ELR (cell line): Measurements from ENCODE around the gene ARL17B.
A peak's percentile ranks its signal among the peaks of the same experiment; 100 is the strongest.
"Not testable (repeated sequence)": the region's sequence is repeated elsewhere in the genome, so short reads cannot be mapped to it uniquely, and the experiment has no call there.

ENCODE experiments used
- DNase-seq: peaks from one replicate; pipeline ENCODE4 v3.0.0-alpha.2; 2015; ENCODE audit warnings: low read depth

ARL17B gene

DNA sequence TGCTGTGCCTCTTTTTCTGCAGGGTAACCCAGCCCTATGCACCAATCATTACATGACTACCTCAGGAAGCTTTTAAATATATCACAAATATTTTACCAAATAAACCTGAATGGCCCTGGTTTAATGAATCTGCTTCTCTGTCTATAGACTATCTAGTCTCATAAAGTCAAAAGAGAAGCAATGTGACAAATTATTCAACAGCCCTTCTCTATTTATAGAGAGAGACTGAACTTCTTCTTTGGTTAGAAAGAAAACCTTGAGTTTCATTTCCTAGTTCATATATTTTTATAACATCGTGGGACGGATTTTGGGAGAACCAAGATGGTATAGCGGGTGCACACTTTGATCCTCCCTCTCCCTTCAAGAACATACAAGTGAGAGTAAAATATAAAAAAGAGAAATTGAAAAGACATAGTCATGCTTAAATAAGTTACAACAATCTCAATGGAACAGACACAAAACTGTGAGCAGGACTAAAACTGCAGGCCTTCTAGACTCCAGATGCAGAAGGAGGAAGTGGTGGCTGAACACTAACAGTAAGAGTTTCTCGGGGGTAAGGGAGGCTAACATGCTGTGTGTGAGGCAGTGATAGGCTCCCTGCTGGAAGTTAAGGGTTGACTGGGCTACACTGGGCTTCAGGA is 70.5 kb downstream of the ARL17B start:
- not testable (repeated sequence) for DNase-seq

DNA sequence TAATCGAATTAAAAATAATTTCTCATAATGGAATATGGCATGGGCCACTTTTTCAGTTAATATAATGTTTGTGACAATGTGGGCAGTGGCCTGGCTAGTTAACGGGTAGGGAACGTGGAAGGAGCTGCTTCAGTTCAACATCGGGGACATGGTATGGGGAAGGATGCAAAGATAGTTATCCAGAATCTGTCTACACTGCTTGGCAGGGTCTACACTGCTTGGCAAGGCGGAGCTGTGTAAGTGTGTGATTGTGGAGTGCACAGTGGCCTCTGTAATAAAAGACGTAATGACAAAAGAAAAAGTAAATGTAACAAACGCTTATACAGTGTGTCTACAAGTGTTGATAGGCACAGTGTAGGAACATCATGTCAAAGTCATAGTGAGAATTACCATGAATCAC is 74.0 kb downstream of the ARL17B start:
- not testable (repeated sequence) for DNase-seq

DNA sequence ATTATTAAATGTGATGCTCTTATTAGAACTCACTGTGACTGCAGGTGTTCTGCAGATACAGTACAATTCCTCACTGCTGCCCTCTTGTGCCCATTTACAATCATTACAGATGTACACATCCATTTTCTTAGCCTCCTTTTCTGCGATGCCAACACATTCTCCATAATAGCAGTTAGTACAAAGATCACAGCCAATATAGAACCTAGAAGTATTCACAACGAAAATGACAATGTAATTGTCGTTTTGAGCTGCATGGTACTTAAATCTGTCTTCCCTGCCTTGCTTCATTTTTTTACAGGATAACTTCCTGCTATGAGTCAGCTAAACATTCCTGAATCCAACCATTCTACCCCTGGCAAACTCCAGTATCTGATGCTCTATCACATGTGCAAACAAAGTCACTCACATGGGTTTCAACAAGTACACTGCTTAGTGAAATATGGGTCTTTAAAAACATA is 74.8 kb downstream of the ARL17B start:
- DNase-seq = peak; percentile 92

DNA sequence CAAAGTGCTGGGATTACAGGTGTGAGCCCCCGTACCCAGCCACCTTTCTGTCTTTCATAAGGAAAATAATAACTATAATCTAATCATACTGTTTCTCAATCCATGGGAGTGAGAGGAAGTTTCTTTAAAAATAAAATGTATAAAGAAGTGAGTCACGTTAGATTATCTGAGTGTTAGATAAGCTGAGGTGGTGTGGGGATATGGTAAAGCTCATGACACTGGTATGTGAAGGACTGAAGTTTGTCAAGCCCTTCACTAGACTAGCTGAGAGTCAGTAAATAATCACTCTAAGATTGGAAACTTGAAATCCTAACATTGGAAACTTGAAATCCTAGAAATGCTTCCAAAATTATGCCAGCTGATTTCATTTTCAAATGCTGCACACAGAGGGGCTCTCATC is 76.1 kb downstream of the ARL17B start:
- DNase-seq = peak; percentile 75

DNA sequence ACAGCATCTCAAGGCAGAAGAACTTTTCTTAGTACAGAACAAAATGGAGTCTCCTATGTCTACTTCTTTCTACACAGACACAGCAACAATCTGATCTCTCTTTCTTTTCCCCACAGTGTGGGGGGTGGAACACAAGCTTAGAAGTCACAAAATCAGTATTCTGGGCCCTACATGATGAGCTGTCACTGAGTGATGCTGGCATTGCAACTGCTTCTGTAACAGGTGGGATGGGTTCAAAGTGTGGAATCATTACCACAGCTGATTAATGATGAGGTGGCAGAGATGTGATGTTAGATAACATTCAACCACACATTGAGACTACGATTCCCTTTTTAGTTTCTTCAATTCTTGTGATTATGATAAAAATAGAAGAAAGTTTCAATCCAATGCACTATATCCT is 77.1 kb downstream of the ARL17B start:
- DNase-seq = peak; percentile 96

DNA sequence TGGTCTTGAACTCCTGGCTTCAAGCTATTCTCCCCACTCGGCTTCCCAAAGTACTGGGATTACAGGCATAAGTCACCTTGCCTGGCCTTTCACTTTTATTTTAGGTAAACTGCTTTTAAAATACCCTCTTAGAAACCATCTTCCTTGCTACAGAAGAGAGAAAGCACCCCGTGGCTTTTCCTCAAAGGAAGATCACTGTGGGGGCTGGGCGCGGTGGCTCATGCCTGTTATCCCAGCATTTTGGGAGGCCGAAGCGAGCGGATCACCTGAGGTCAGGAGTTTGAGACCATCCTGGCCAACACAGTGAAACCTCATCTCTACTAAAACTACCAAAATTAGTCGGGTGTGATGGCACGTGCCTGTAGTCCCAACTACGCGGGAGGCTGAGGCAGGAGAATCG is 78.9 kb downstream of the ARL17B start:
- not testable (repeated sequence) for DNase-seq

DNA sequence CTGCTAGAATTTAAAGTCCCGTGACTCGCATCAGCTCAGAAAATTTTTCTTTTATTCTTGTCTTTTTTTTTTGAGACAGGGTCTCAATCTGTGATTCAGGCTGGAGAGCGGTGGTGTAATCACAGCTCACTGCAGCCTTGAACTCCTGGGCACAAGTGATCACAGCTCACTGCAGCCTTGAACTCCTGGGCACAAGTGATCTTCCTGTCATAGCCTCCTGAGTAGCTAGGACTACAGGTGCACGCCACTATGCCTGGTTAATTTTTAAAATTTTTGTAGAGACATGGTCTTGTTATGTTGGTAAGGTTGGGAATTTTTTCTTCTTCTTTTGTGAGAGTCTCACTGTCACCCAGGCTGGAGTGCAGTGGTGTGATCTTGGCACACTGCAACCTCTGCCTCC is 80.2 kb downstream of the ARL17B start:
- DNase-seq = not testable (repeated sequence)

DNA sequence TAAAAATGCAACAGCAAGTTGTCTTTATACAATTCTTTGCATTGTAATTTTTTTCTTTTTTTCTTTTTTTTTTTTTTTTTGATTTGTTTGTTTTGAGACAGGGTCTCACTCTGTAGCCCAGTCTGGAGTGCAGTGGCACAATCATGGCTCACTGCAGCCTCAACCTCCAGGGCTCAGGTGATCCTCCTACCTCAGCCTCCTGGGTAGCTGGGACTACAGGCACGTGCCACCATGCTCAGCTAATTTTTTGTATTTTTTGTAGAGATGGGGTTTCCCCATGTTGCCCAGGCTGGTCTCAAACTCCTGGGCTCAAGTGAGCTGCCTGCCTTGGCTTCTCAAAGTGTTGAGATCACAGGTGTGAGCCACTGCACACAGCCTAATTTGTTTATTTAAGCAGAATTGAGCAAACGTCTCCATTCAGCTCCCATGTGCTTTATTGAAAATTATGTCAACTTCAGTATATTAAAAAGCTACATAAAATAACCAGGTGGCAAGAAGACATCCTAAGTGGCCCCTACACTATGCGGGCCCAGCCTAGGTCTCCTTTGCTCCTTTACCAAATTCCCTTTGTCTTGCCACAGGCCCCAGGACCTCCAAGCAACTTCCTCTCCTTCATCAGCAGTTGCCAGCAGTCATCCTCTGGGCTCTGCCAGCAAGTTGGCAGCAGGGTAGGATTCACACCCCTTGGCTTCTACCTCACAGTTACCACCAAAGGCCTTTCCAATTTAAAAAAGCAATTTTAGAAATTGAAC is 84.7 kb downstream of the ARL17B start:
- DNase-seq = not testable (repeated sequence)

DNA sequence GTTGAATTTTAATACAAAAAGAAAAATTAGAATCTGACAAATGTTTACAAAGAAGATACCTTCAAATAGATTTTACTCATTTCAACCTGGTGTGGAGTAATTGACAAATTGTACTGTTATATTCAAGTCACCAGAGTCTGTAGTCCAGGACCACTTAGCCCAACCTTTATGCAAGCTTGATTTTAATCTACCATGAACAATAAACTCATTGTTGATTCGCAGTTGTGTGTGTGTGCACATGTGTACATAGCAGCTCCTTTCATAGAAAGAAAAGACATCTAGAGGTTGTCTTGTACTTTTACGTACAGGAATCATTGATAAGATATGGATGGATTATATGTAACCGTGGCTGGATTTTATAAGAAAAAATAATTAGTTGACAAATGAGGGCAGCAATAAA is 87.3 kb downstream of the ARL17B start:
- no peak for DNase-seq

DNA sequence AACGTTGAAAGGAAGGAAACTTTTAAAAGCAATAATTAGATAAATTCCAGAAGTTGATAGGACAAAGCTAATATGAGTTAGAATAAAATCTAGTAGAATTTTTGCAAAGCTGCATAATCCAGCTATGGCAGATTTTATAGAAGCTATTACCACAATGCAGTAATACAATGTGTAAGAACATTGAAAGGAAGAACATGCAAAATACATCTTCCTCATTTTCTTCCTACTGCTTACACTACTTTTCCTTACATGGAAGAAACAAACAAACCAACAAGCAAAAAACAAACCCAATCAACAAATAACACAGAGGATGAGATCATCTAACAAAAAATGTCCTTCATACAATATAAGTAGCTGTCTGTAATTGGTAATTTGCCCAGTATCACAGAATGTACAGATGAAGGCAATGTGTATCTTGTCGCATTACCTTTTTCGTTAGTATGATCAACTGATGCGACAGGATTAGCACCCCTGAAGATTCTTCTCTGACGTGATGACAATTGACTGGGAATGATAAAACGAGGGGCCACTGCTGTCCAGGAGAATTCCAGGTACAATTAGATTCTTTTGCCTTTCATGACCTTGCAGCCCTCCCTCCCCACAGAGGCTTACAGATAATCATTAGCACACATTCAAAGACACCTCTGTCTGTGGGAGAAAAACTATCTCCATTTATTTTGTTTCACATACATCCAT is 87.9 kb downstream of the ARL17B start:
- DNase-seq = no peak

DNA sequence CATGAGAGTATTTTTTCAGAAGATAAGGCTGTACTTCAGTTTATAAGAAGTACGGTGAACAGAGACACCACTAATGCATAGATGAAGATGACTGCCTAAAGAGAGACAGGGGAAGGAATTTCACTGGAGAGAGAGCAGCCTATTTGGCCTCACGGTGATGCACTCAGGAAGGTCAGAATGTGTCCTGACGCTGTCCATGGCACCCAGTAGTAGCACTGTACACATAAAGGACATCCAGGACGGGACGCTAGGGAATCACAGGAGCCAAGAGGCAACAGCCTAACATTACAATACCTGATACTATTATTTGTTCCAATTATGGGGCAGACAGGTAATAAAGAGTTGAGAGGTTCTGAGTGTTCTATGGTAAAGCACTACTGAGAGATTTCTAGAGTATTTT is 91.5 kb downstream of the ARL17B start:
- no peak for DNase-seq

DNA sequence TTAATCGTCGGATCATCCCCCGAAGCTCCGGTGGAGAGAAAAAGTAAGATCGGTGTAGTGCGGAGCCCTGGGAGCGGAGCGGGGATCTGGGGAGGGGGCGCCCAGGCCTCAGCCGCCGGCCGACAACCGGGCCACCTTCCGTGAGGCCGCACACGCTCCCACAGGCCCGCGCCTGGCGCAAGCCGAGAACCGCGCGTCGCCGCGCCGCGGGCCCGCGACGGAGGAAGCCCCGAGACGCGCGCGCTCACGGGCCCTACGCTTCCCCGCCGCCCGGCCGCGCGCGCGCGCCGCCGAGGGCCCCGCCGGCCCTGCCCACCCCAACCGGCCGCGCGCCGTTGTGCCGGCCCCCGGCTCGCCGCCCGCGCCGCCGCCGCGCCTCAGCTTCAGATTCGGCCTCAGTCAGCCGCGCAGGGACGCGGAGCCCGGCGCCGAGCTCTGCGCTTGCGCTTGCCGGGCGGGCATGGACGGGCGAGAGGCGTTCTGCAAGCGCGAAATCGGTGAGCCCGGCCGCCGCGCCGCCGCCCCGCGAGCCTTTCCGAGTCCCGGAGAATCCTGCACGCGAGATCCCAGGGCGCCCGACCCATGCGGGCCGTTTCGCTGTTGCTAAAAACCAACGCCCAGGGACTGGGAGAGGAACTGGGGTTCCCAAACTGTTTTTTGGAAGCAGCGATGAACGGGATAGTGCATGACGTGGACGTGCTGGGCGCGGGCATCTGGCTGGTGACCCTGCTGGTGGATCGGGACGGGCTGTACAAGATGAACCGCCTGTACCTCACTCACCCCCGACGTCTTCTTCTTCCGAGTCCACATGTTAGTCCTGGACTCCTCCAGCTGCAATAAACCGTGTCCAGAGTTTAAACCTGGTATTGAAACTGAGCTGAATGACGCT is 94.7 kb downstream of the ARL17B start:
- DNase-seq = peak; percentile 97

DNA sequence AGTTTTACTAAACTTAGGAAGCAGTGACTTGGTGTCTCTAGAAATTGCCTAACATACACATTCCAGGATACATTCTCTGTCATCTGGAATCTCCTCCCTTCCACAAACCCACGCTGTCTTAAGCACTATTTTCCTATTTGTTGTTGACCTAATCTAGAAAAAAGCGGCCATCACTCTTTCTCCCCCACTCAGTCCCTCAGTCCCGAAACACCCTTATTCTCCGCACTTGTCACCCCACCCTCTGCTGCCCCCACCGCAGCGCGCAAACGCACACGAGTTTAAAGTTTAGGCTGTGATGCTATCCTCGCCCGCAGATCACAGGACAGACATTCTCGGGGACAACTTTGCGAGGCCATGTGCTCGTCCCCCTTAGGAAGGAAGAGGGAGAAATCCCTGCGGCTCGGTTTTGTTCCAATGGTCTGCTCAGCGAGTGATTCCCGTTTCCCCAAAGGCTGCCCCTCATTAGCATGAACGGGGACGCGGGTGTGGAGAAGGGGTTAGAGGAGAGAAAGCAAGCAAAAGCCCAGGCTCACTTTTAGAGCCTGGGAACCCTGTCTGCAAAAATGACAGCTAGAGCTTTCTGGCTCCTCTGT is 95.4 kb downstream of the ARL17B start:
- peak; percentile 76 for DNase-seq

DNA sequence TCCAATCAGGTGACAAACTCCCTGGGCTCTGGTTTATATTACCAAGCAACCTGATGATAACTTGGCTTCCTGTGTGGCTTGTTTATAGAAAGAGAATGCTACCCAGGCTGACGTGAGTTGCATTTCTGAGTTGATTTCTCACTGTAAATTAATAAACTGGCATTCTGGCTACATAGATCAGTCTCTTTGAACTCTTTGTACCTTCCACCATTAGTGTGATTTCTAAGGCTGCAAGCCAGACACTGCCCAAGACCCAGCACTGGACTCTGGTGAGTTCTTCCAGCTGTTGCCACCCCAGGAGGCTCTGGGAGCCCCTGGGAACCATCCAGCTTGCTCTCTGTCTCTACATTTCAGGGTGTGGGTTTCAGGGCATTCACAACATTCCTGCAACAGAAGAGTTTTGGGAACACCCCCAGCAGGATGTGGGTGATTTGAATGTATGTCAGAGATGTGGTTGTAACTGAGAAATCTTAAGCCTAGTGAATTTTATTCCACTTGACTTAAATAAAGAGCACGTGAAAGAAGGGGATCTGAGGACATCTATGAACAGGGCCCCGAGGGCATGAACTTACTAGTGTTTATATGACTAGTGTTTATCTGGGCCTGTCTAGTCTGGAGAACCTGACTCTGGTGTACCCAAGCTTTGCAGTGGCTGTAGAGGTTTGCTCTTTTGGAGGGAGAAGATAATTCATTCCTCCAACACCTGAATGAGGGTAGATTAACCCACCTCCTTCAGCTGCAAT is 96.9 kb downstream of the ARL17B start:
- DNase-seq = peak; percentile 99

DNA sequence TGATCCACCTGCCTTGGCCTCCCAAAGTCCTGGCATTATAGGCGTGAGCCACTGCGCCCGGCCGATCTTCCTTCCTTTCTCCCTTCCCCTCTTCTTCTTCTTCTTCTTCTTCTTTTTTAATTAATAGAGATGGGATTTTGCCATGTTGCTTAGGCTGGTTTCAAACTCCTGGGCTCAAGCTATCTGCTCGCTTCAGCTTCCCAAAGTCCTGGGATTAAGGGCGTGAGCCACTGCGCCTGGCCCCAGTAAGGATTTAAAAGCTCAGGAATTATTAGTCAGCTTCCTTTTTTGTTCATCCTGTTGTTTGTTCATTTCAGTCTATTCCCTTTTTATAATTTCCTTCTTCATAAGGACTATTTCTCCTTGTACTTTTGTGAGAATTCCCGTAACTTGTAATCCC is 99.3 kb downstream of the ARL17B start:
- peak; percentile 56 for DNase-seq

DNA sequence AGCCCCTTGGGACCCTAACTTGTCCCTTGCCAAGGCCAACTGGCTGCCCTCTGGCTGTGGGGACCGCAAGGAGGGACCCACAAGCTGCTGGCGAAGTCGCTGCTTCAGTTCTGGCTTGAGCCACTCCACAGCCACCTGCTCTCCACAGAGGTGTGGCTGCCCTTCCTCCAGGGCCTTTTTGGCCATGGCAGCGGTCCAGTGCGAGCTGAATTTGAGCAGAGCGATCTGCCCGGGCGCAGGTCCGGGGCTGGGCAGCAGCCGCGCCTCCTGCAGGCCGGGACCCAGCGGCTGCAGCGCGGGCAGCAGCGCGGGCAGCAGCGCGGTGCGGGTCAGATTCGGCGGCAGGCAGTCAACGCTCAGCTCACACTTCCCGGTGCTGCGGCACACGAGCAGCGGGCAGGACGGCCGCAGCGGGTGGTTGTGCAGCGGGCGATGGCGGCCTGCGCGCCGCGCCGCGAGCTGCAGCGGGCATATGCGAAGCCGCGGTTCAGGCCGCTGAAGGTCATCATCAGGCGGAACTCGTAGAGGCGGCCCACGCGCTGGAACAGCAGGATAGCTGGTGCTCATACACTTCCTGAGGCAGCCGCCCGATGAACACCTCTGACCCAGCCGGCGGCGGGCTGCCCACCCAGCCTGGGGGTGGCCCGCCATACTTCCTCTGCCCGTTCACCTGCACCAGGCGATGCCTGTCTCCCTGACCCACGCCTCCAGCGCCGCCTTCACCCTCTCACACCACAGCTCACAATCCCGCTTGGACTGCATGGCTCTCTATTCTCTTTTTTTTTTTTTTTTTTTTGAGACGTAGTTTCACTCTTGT is 101.5 kb downstream of the ARL17B start:
- peak; percentile 57 for DNase-seq

DNA sequence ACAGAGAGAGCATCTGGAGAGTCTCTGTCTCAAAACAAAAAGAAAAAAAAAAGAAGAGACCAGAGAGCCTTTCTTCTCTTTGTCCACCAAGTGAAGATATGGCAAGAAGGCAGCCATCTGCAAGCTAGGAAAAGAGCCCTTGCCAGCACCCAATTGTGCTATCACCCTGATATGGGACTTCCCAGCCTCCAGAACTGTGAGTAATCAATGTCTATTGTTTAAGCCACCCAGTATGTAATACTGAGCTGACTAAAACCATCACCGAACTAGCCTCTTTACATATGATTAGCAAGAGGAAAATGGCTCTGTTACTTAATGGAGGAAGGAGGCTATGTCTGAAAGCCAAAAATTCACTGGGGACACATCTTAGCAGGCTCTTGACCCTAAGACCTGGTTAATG is 105.2 kb downstream of the ARL17B start:
- DNase-seq = not testable (repeated sequence)

DNA sequence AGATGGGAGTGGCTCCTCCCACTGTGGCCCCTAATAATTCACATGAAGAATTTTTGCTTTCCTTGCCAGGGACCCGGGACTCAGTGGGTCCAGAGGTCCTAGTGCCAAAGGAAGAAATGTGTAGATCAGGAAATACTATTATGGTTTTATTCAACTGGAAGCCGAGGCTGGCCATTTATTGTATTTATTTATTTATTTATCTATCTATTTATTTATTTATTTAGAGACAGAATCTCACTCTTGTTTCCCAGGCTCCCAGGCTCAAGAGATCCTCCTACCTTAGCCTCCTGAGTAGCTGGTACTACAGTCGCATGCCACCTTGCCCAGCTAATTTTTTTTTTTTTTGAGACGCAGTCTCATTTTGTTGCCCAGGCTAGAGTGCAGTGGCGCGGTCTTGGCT is 107.4 kb downstream of the ARL17B start:
- not testable (repeated sequence) for DNase-seq

DNA sequence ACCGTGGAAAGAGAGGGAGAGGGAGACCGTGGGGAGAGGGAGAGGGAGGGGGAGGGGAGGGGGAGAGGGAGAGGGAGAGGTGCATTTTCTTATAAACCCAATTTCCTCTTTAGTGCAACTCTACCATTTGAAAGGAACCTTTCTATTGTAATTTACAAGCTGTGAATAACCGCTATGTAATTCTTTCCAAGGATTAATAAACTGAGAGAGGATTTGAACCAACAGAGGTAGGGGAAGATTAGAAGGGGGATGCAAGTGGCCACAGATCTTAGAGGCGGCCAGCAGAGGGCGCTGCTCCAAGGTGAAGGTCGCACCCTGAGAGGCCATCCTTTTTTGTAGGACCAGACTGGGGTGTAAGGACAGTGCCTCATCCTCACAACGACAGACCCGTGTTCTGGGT is 107.8 kb downstream of the ARL17B start:
- DNase-seq = peak; percentile 86

DNA sequence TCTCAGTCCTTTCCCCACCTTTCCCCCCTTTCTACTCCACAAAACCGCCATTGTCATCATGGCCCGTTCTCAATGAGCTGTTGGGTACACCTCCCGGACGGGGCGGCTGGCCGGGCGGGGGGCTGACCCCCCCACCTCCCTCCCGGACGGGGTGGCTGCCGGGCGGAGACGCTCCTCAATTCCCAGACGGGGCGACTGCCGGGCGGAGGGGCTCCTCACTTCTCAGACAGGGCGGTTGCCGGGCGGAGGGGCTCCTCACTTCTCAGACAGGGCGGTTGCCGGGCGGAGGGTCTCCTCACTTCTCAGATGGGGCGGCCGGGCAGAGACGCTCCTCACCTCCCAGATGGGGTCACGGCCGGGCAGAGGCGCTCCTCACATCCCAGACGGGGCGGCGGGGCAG is 108.8 kb downstream of the ARL17B start:
- not testable (repeated sequence) for DNase-seq
